SK-N-SH (cell line): ENCODE measurements around the gene SHTN1.

Experiments used
- CTCF ChIP-seq: fragments of 200-600 bp; sonication (generic); IDR thresholded peaks from 2 replicates; pipeline ENCODE4 v1.6.1; 2017; ENCODE audit warnings: antibody characterized with exemption, mild to moderate bottlenecking, moderate library complexity
- GATA2 ChIP-seq: sonication (generic); formaldehyde crosslinking; IDR thresholded peaks from 2 replicates; pipeline ENCODE4 v1.5.0; 2020; ENCODE audit warnings: mild to moderate bottlenecking, missing genetic modification reagents
- MAX ChIP-seq: IDR thresholded peaks from 2 replicates; pipeline ENCODE4 v1.4.0; 2012; ENCODE audit warnings: low read depth

- TF ChIP-seq CTCF, result no peak
- no peak for TF ChIP-seq GATA2 (CRISPR knock-in tag)
- TF ChIP-seq MAX, result no peak
Measured at GRCh38 chr10:116968331-116968730, 36.7 kb downstream of the SHTN1 start.
